ENCODE data around the gene SELENOK.

SELENOK gene

GRCh38 chr3:53888232-53888631 is 3.4 kb downstream of the SELENOK start:
- TF ChIP-seq EP300 (IDR thresholded peaks at IDR 0.05; ENCODE audit: borderline replicate concordance): no peak
- no peak for TF ChIP-seq FOXM1 (IDR thresholded peaks at IDR 0.05; ENCODE audit: borderline replicate concordance, low read depth)
- no peak for TF ChIP-seq TCF12 (IDR thresholded peaks at IDR 0.05; ENCODE audit: low read depth)
- TF ChIP-seq CREB1 (IDR thresholded peaks at IDR 0.05; ENCODE audit: low read depth): no peak
- TF ChIP-seq TAF1 (IDR thresholded peaks at IDR 0.05; ENCODE audit: low read depth): no peak
- no peak for TF ChIP-seq NFIC (IDR thresholded peaks at IDR 0.05)
- TF ChIP-seq USF1 (IDR thresholded peaks at IDR 0.05): no peak
- no peak for TF ChIP-seq YY1 (IDR thresholded peaks at IDR 0.05; ENCODE audit: low read depth)
- TF ChIP-seq CEBPB (IDR thresholded peaks at IDR 0.05): no peak
- TF ChIP-seq MAX (IDR thresholded peaks at IDR 0.05): no peak
- TF ChIP-seq REST (IDR thresholded peaks at IDR 0.05; ENCODE audit: low read depth): no peak
- TF ChIP-seq RAD21 (IDR thresholded peaks at IDR 0.05; ENCODE audit: low read depth): no peak
- no peak for TF ChIP-seq EGR1 (IDR thresholded peaks at IDR 0.05)
- no peak for TF ChIP-seq ZBTB7A (IDR thresholded peaks at IDR 0.05; ENCODE audit: low read depth)
- TF ChIP-seq TEAD4 (IDR thresholded peaks at IDR 0.05): no peak

- TF ChIP-seq YY1 (IDR thresholded peaks at IDR 0.05; ENCODE audit: low read depth): no peak
- no peak for TF ChIP-seq MAX (IDR thresholded peaks at IDR 0.05)
- no peak for TF ChIP-seq USF1 (IDR thresholded peaks at IDR 0.05)
- TF ChIP-seq TAF1 (IDR thresholded peaks at IDR 0.05; ENCODE audit: low read depth): no peak
- TF ChIP-seq TCF12 (IDR thresholded peaks at IDR 0.05; ENCODE audit: low read depth): no peak
- TF ChIP-seq ZBTB7A (IDR thresholded peaks at IDR 0.05; ENCODE audit: low read depth): no peak
- no peak for TF ChIP-seq EP300 (IDR thresholded peaks at IDR 0.05; ENCODE audit: borderline replicate concordance)
These were observed 4.2 kb downstream of the SELENOK start for GRCh38 chr3:53887446-53887845.

- TF ChIP-seq FOXM1 (IDR thresholded peaks at IDR 0.05; ENCODE audit: borderline replicate concordance, low read depth) (no peak), TCF12 (IDR thresholded peaks at IDR 0.05; ENCODE audit: low read depth) (no peak), CEBPB (IDR thresholded peaks at IDR 0.05) (no peak), MAX (IDR thresholded peaks at IDR 0.05) (no peak), USF1 (IDR thresholded peaks at IDR 0.05) (no peak), EGR1 (IDR thresholded peaks at IDR 0.05) (no peak), REST (IDR thresholded peaks at IDR 0.05; ENCODE audit: low read depth) (no peak), YY1 (IDR thresholded peaks at IDR 0.05; ENCODE audit: low read depth) (no peak), NFIC (IDR thresholded peaks at IDR 0.05) (no peak), RAD21 (IDR thresholded peaks at IDR 0.05; ENCODE audit: low read depth) (no peak), TEAD4 (IDR thresholded peaks at IDR 0.05) (no peak), ZBTB7A (IDR thresholded peaks at IDR 0.05; ENCODE audit: low read depth) (no peak), TAF1 (IDR thresholded peaks at IDR 0.05; ENCODE audit: low read depth) (no peak), CREB1 (IDR thresholded peaks at IDR 0.05; ENCODE audit: low read depth) (no peak), EP300 (IDR thresholded peaks at IDR 0.05; ENCODE audit: borderline replicate concordance) (no peak)
These were observed 6.4 kb downstream of the SELENOK start for GRCh38 chr3:53885239-53885638.

- TF ChIP-seq TAF1 (IDR thresholded peaks at IDR 0.05; ENCODE audit: low read depth) (no peak), REST (IDR thresholded peaks at IDR 0.05; ENCODE audit: low read depth) (no peak)
These were observed 7.0 kb downstream of the SELENOK start for GRCh38 chr3:53884623-53885022.
